GM18873 (cell line): Measurements from ENCODE around the gene PHKG1.
"Not testable (repeated sequence)": the region's sequence is repeated elsewhere in the genome, so short reads cannot be mapped to it uniquely, and the experiment has no call there.

Experiments
- ATAC-seq: cut with Tn5 transposase; IDR thresholded peaks from one replicate; pipeline ENCODE4 v1.9.1; 2021; ENCODE audit warnings: mild to moderate bottlenecking, moderate library complexity, moderate number of reproducible peaks; ENCODE audit not compliant: unreplicated experiment, low FRiP score

PHKG1 gene

DNA sequence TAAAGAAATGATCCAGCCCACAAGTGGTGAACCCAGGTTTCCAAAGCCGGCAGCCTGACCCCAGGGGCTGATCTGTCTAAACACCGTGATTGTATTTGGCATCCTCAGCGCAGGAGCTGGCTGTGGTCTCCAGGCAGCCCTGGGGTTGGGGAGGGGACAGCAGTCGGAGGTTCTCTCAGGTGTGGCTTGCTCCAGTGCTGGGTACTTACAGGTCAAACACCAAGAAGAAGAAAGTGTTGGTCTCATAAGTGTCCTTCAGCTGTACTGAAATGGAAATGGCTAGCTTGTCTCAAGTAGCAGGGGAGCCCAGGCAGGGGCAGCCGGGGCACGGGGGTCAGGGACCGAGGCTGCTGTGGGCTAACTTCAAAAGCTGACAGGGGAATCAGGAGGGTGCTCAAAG, 6.0 kb downstream of the PHKG1 start:
- ATAC-seq = no peak

DNA sequence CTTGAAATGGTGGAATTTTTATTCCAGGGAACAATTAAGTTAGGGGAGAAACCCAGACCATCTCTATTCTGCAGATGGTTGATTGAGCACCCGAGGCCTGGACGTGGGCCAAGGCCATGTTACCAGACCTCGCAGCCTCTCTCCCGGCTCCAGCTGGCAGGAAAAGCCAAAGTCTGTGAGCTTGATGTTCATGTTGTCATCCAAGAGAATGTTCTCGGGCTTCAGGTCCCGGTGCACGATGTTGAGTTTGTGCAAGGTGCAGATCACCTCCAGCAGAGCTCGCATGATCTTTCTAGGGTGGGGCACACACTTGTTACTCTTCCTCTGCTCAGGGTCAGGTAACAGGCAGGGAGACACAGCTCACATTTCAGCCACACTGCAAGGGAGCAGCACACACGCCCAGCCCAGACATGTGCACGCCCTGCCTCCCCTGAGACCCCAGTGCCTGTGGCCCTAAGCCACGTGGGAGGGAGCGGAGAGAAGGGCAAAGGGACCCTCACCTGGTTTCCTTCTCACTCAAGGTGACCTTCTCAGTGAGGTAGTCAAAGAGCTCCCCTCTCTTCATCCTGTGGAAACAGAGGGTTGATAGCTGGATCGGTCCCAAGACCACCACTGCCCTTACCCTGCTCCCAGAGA, 9.5 kb downstream of the PHKG1 start:
- no peak for ATAC-seq

DNA sequence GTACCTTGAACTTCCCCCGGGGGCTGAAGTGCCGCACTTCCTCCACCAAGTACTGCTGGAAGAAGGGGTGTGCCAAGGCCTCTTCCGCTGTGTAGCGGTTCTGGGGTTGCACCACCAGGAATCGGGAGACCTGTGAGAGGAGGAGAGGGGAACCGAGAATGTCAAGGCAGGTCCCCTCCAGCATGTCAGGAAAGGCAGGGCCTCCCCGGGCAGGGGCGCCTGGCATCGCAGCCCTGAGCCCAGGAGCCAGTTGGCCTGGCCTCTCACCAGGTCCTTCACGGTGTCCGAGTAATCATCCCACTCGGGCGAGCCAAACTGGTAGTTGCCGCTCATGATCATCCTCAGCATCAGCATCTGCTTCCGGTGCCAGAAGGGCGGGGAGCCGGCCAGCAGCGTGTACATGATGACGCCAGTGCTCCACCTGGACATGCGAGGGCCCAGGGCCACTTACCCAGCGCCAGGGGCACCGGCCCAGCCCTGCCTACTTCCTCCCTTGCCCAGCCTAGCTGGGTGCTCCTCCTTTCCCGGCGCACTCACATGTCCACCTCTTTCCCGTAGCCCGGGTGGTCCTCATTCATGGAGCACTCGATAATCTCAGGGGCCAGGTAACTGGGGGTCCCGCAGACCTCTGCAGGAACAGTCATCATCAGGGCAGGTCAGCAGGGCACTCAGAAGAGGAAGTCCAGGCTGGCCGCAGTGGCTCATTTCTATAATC, 11.0 kb downstream of the PHKG1 start:
- no peak for ATAC-seq

DNA sequence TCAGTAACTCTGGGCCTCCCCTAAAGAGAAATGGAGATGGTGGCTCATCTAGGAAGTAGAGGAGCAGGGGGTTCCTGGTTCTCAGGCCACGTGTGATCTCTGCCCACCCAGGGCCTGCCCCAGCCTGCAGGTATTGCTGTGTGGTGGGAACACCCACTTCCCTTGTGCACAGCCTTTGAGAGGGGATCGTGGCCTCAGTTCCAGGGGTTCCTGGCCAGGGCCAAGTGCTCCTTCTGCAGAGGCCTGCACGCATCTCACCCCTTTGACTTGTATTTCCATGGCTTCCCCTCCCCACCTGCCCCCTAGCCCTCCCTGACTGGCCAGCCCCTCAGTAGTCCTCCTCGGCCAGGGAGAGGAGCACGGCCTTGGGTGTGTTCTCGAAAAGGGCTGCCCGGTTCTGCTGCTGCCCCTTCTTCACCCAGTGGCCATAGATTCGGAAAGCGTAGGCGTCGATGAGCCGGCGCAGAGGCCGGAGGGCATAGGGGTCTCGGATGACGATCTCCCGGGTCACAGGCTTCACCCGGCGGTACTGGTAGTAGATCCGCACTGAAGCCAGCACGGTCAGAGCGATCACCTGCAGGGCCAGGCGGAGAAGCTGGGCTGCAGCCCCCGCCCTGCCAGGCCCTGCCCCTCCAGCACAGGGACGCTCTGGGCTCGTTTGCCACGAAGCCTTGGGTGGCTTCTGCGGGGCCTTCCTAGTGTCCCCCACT, 11.9 kb downstream of the PHKG1 start:
- ATAC-seq = not testable (repeated sequence)

- no peak for ATAC-seq
Measured at GRCh38 chr7:56079450-56080185, 13.1 kb downstream of the PHKG1 start.

DNA sequence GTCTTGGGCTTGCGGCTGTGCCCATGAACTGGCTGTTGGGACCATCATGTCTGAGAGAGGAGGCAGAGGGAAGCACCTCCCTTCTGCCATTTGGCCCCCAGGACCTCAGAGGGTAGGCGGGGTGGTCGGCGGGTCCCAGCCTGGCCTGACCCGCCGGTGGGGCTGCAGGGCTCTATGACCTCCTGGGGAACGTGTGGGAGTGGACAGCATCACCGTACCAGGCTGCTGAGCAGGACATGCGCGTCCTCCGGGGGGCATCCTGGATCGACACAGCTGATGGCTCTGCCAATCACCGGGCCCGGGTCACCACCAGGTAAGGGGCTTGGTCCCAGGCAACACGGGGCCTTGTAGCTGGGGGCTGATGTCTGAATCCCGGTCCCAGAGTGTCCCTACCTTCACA, 14.6 kb downstream of the PHKG1 start:
- ATAC-seq = no peak

- ATAC-seq = no peak
Measured at GRCh38 chr7:56077681-56078080, 15.1 kb downstream of the PHKG1 start.

GRCh38 chr7:56074371-56074791, 18.4 kb downstream of the PHKG1 start:
- ATAC-seq = peak; percentile 56

- ATAC-seq = not testable (repeated sequence)
Measured at GRCh38 chr7:56066376-56066775, 26.4 kb downstream of the PHKG1 start.

- peak; percentile 83 for ATAC-seq
Measured at GRCh38 chr7:56063882-56064625, 28.7 kb downstream of the PHKG1 start, which contains the start of gene SUMF2. TSS of gene SUMF2 (plus strand) at chr7:56064286. CDS start at chr7:56064312, 26 bp downstream.

DNA sequence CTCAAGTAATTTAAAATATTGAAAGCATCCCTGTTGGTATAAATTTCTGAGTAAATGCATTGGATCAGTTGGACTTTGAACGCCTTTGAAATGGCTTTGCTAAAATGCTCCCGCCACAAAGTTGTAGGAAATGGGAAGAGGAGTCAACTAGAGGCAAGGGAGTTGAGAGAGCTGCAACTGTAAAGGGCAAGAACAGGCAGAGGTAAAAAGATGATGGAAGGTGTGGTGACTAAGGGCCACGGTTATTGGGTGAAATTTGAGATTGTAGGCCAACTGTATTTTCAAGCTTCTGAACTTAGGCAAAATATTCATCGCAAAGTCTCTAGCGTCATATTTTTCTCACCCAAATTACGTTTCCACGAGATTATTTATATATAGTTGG, 29.3 kb downstream of the PHKG1 start:
- ATAC-seq = no peak

- ATAC-seq = no peak
Measured at GRCh38 chr7:56062382-56062781, 30.4 kb downstream of the PHKG1 start.

DNA sequence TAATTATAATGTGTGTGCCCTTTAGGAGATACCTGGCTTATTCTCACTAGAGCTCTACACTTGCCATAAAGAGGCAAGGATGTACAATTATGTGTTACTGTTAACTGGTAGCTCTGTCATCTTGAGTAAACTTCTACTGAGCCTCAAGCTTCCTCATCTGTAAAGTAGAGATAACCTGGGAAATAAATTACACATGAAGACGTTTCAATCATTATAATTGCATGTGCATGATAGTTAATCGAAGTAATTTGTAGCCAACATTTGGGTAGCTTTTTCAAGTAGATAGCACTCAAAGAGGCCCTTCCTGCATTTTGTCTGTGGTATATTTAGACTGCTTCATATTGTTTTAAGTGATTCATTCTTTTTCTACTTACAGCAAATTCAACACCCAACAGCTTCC, 38.8 kb downstream of the PHKG1 start:
- ATAC-seq = no peak

- ATAC-seq = no peak
Measured at GRCh38 chr7:56053379-56053778, 39.4 kb downstream of the PHKG1 start.

DNA sequence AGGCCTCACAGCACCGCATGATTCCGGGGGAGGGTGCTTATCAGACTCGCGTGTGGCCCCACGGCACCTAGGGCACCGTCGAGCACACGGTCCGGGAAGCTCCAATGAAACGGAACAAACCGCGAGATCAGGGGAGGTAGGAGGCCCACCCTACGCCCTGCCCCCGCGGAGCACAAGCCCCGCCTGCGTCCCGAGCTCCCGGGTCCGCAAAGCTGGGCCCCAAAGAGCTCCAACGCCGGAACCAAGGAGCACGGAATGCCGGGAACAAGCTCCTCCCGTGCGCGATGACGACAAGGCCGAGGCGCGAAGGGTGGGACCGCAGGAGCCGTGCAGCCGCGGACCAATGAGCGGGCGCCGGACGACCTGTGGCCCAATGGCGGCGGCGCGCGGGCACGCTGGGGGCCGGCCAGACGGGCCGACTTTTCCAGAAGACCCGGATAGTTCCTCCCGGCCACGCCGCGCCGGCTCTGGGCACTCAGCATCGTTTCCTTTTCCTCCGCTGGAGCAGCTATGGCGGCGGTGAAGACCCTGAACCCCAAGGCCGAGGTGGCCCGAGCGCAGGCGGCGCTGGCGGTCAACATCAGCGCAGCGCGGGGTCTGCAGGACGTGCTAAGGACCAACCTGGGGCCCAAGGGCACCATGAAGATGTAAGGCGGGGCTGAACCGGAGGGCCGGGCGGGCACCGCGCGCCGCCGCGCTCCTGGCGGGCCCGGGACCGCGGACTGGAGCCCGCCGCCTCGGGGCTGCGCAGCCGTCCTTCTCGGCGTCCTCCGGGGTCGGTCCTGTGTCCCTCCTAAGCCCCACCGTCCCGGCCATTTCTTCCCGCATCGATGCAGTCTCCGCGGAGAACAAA, 41.2 kb downstream of the PHKG1 start, which contains the start of the genes CCT6A and PSPH:
Gene CCT6A (plus strand): TSS at position 427 of the 853 bp plus-strand sequence. CDS start 84 bp downstream, at position 511.
Gene PSPH (minus strand): TSS at position 106 of the 853 bp plus-strand sequence. CDS start 30,232 bp downstream, outside the sequence.
- peak; percentile 93 for ATAC-seq

DNA sequence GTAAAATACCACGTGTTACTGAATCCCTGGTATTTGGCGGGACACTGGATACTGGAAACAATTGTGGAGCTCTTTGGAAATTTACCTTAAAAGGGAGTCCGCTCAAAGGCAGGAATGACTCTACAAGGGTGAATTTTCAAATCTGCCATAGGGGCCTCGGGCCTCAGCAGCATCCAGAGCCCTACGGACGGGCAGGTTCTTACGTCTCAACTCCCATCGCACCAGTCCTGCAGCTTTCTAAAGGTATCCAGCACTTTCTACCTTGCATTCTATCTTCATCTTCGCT, 41.8 kb downstream of the PHKG1 start:
- ATAC-seq = no peak

GRCh38 chr7:56048763-56049162, 44.0 kb downstream of the PHKG1 start:
- ATAC-seq = not testable (repeated sequence)

- ATAC-seq = no peak
Measured at GRCh38 chr7:56048245-56048644, 44.5 kb downstream of the PHKG1 start.

DNA sequence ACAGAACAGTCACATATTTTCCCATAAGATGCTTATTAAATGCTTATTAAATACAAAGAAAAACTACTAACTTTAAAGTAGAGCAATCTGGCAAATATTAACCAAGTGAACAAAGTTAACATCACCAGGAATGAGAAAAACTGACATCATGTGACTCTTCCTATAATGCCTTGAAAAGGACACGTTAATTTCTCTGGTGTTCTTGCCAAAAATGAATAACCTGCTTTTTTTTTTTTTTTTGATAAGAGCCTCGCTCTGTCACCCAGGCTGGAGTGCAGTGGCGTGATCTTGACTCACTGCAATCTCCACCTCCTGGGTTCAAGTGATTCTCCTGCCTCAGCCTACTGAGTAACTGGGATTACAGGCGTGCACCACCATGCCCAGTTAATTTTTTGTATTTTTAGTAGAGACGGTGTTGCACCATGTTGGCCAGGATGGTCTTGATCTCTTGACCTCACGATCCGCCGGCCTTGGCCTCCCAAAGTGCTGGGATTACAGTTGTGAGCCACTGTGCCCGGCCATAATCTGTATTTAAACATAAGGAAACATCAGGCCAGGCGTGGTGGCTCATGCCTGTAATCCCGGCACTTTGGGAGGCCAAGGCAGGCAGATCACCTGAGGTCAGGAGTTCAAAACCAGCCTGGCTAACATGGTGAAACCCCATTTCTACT, 45.2 kb downstream of the PHKG1 start:
- not testable (repeated sequence) for ATAC-seq
